ENCODE data around the gene PPP2R2C. TPM values are rescaled to one million over a fixed set of nuclear protein-coding genes. Genes with fewer than 3 reads are reported as not detected.

PPP2R2C gene
- total and polyA plus RNA-seq, 2 experiments from 2014 or later: 1.3 to 9.2 TPM

DNA sequence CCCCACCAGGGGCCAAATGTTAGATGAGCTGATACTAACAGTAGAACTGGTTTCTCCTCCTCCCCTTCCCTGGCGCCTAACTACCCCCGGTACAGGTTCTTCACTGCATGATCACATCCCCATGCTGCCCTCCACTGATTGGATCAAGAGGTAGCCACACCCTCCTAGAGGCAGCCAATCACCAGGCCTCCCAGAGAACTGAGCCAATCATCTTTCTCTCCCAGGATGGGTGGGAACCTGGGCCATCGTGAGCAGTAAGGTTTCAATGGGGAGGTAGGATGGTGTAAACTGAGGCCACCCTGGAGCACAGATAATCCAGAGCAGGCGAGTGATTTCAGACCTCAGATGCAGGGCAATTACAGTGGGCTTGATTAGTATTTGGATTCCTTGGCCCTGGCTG lies 64.2 kb downstream of the PPP2R2C start:
- H3K4me3 Mint-ChIP-seq: no peak overlapping the region
- no peaks in the 10 kb centered on the region; the same call in 2 of the 3 replicates for H3K36me3 Mint-ChIP-seq (ENCODE audit: low read depth)

More for the DNA sequence above, 64.2 kb downstream of the PPP2R2C start:
- no peak overlapping the region for H3K27ac Mint-ChIP-seq
- Histone ChIP-seq H3K27me3 (ENCODE audit: insufficient read depth) (no peaks in the 10 kb centered on the region), H3K4me1 (ENCODE audit: insufficient read depth) (peaks cover 4% of the 10 kb centered on the region), H3K4me2 (no peak overlapping the region), H3K36me3 (ENCODE audit: insufficient read depth) (no peaks in the 10 kb centered on the region), H4K20me1 (replicated peaks; ENCODE audit: insufficient read depth) (no peaks in the 10 kb centered on the region), H3F3A (replicated peaks; ENCODE audit: low read depth) (no peaks in the 10 kb centered on the region), H3K9me2 (ENCODE audit: insufficient read depth) (no peaks in the 10 kb centered on the region), H2AFZ (no peak overlapping the region), H3K27ac (ENCODE audit: low read depth) (no peak overlapping the region), H3K79me2 (replicated peaks; ENCODE audit: insufficient read depth) (no peaks in the 10 kb centered on the region), H3K4me3 (no peak overlapping the region)
- peak; percentile 54 for DNase-seq (ENCODE audit: low spot score)
- TF ChIP-seq ZNF331 (CRISPR knock-in tag; IDR thresholded peaks at IDR 0.05; ENCODE audit: low read depth): no peak
- TF ChIP-seq EZH2phosphoT487 (IDR thresholded peaks at IDR 0.05; ENCODE audit: unreplicated experiment): no peak
- no peak for TF ChIP-seq ZNF114 (CRISPR knock-in tag; IDR thresholded peaks at IDR 0.05)
- TF ChIP-seq, protein P1, sequence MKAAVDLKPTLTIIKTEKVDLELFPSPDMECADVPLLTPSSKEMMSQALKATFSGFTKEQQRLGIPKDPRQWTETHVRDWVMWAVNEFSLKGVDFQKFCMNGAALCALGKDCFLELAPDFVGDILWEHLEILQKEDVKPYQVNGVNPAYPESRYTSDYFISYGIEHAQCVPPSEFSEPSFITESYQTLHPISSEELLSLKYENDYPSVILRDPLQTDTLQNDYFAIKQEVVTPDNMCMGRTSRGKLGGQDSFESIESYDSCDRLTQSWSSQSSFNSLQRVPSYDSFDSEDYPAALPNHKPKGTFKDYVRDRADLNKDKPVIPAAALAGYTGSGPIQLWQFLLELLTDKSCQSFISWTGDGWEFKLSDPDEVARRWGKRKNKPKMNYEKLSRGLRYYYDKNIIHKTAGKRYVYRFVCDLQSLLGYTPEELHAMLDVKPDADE (IDR thresholded peaks at IDR 0.05): no peak
- TF ChIP-seq, protein P2, sequence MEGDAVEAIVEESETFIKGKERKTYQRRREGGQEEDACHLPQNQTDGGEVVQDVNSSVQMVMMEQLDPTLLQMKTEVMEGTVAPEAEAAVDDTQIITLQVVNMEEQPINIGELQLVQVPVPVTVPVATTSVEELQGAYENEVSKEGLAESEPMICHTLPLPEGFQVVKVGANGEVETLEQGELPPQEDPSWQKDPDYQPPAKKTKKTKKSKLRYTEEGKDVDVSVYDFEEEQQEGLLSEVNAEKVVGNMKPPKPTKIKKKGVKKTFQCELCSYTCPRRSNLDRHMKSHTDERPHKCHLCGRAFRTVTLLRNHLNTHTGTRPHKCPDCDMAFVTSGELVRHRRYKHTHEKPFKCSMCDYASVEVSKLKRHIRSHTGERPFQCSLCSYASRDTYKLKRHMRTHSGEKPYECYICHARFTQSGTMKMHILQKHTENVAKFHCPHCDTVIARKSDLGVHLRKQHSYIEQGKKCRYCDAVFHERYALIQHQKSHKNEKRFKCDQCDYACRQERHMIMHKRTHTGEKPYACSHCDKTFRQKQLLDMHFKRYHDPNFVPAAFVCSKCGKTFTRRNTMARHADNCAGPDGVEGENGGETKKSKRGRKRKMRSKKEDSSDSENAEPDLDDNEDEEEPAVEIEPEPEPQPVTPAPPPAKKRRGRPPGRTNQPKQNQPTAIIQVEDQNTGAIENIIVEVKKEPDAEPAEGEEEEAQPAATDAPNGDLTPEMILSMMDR (conservative IDR thresholded peaks at IDR 0.05; ENCODE audit: low read depth in 2 of 2): no peak
- TF ChIP-seq, protein P3, sequence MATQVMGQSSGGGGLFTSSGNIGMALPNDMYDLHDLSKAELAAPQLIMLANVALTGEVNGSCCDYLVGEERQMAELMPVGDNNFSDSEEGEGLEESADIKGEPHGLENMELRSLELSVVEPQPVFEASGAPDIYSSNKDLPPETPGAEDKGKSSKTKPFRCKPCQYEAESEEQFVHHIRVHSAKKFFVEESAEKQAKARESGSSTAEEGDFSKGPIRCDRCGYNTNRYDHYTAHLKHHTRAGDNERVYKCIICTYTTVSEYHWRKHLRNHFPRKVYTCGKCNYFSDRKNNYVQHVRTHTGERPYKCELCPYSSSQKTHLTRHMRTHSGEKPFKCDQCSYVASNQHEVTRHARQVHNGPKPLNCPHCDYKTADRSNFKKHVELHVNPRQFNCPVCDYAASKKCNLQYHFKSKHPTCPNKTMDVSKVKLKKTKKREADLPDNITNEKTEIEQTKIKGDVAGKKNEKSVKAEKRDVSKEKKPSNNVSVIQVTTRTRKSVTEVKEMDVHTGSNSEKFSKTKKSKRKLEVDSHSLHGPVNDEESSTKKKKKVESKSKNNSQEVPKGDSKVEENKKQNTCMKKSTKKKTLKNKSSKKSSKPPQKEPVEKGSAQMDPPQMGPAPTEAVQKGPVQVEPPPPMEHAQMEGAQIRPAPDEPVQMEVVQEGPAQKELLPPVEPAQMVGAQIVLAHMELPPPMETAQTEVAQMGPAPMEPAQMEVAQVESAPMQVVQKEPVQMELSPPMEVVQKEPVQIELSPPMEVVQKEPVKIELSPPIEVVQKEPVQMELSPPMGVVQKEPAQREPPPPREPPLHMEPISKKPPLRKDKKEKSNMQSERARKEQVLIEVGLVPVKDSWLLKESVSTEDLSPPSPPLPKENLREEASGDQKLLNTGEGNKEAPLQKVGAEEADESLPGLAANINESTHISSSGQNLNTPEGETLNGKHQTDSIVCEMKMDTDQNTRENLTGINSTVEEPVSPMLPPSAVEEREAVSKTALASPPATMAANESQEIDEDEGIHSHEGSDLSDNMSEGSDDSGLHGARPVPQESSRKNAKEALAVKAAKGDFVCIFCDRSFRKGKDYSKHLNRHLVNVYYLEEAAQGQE (IDR thresholded peaks at IDR 0.05; ENCODE audit: unreplicated experiment): no peak
- TF ChIP-seq JUNB (IDR thresholded peaks at IDR 0.05; ENCODE audit: unreplicated experiment): no peak
- TF ChIP-seq NANOG (IDR thresholded peaks at IDR 0.05; ENCODE audit: borderline replicate concordance): no peak
- no peak for TF ChIP-seq STAT1 (IDR thresholded peaks at IDR 0.05; ENCODE audit: unreplicated experiment)
- TF ChIP-seq POLR2AphosphoS5 (IDR thresholded peaks at IDR 0.05; ENCODE audit: low read depth): no peak
- TF ChIP-seq CREB1 (CRISPR knock-in tag; IDR thresholded peaks at IDR 0.05; ENCODE audit: low read depth): no peak
- no peak for TF ChIP-seq EZH2 (IDR thresholded peaks at IDR 0.05; ENCODE audit: low read depth, unreplicated experiment)
- peaks cover 14% of the 10 kb centered on the region for H3K27me3 Mint-ChIP-seq (ENCODE audit: insufficient read depth, low read depth, poor library complexity)
- H3K9me3 Mint-ChIP-seq: no peaks in the 10 kb centered on the region
- peaks cover 21% of the 10 kb centered on the region for H3K4me1 Mint-ChIP-seq
- peak; percentile 77 for ATAC-seq

All from GM23338 (cell line).